Esophagus muscularis mucosa (tissue), 4 donors: ENCODE data around the gene IL1R2. TPM values are rescaled to one million over a fixed set of nuclear protein-coding genes. Genes with fewer than 3 reads are reported as not detected.

Experiments used
- DNase-seq: peaks from one replicate; pipeline ENCODE4 v3.0.0-alpha.2; 2017; ENCODE audit errors: extremely low spot score
- H3K27ac ChIP-seq, 4 donors: fragments of 200-600 bp; sonication (generic); replicated peaks in 1 of 4; 1 replicate in 3 of 4; 2 replicates in 1 of 4; pipeline ENCODE4 v1.5.1; 2016 to 2019; ENCODE audit warnings: mild to moderate bottlenecking in 1 of 4
- H3K27me3 ChIP-seq, 4 donors: fragments of 200-600 bp; sonication (generic); one replicate each; pipeline versions ENCODE4 v1.5.1 to v1.6.0; 2016 to 2019
- H3K36me3 ChIP-seq, 4 donors: fragments of 200-600 bp; sonication (generic); one replicate each; pipeline ENCODE4 v1.5.1; 2016 to 2019
- H3K4me1 ChIP-seq, 4 donors: fragments of 200-600 bp; sonication (generic); one replicate each; pipeline ENCODE4 v1.5.1; 2016 to 2019
- H3K4me3 ChIP-seq, 4 donors: fragments of 200-600 bp; sonication (generic); 1 replicate in 2 of 4; 2 replicates in 2 of 4; pipeline ENCODE4 v1.5.1; 2016 to 2019; ENCODE audit warnings: mild to moderate bottlenecking in 4 of 4, moderate library complexity in 1 of 4
- H3K9me3 ChIP-seq, 4 donors: fragments of 200-600 bp; sonication (generic); 1 replicate in 3 of 4; 2 replicates in 1 of 4; pipeline ENCODE4 v1.5.1; 2016 to 2019
- CTCF ChIP-seq, 3 experiments: fragments of 200-600 bp in 2 of 3; fragments of 450-650 bp in 1 of 3; sonication (generic) in 2 of 3; IDR thresholded peaks; one replicate each; pipeline ENCODE4 v1.5.1; 2017 to 2019; ENCODE audit warnings: antibody characterized with exemption in 3 of 3, mild to moderate bottlenecking in 2 of 3, moderate library complexity in 1 of 3
- EP300 ChIP-seq: sonication (generic); formaldehyde crosslinking; IDR thresholded peaks from one replicate; pipeline ENCODE4 v1.6.1; 2017; ENCODE audit warnings: antibody characterized with exemption
- POLR2A ChIP-seq: fragments of 450-650 bp; IDR thresholded peaks from one replicate; pipeline ENCODE4 v1.6.1; 2017; ENCODE audit warnings: antibody characterized with exemption, moderate library complexity, mild to moderate bottlenecking, low read depth
- POLR2AphosphoS5 ChIP-seq, 2 donors: sonication (generic); formaldehyde crosslinking; IDR thresholded peaks; one replicate each; pipeline ENCODE4 v1.6.1; 2017; ENCODE audit warnings: antibody characterized with exemption in 2 of 2
- WGBS: methylation state at CpG from one replicate; pipeline ENCODE4 v1.1.5; 2018; 5-methylcytosine and 5-hydroxymethylcytosine counted together
- intact Hi-C: fragments of 100-400 bp; cut with DNase I; formaldehyde crosslinking; loops from one replicate; pipeline ENCODE4 v1.15.1; 2023
- total RNA-seq, 4 donors: library from RNA; depleted of rRNA; stranded (reverse); fragments of >200 nt; gene quantifications; one replicate each; pipeline versions ENCODE4 v1.1.0 to v1.2.1, GENCODE V29; 2016

IL1R2 gene
- total RNA-seq, 4 donors from 2014 or later: 2.5 to 56.2 (median 6.4) TPM

GRCh38 chr2:101948625-101949155 lies 43.1 kb upstream of the IL1R2 start:
- intact Hi-C loops: no loop called here
- TF ChIP-seq EP300: no peak
- TF ChIP-seq CTCF (IDR thresholded peaks at IDR 0.05): no peak
- H3K9me3 ChIP-seq: no peaks in the 10 kb centered on the region
- no peaks in the 10 kb centered on the region for H3K36me3 ChIP-seq
- no peak overlapping the region for H3K27ac ChIP-seq
- DNase-seq: no peak
- H3K4me1 ChIP-seq: no peaks in the 10 kb centered on the region
- no peak overlapping the region for H3K4me3 ChIP-seq
- no peaks in the 10 kb centered on the region for H3K27me3 ChIP-seq

- TF ChIP-seq POLR2AphosphoS5 (IDR thresholded peaks at IDR 0.05): no peak
- no peak for TF ChIP-seq EP300
- no peak for TF ChIP-seq CTCF (IDR thresholded peaks at IDR 0.05)
- TF ChIP-seq POLR2A: no peak
- Histone ChIP-seq H3K36me3 (no peaks in the 10 kb centered on the region), H3K4me3 (no peak overlapping the region), H3K9me3 (no peaks in the 10 kb centered on the region), H3K27ac (no peak overlapping the region), H3K27me3 (no peaks in the 10 kb centered on the region), H3K4me1 (no peaks in the 10 kb centered on the region)
- no peak for DNase-seq
- 100% methylated on average over 1 of the region's 1 CpG for WGBS
- intact Hi-C loops: no loop called here
Observed at GRCh38 chr2:101949304-101949703, 42.5 kb upstream of the IL1R2 start.

- Histone ChIP-seq H3K9me3 (no peaks in the 10 kb centered on the region), H3K27me3 (no peaks in the 10 kb centered on the region), H3K4me1 (no peaks in the 10 kb centered on the region), H3K27ac (no peak overlapping the region), H3K4me3 (no peak overlapping the region), H3K36me3 (no peaks in the 10 kb centered on the region)
- WGBS: 71% methylated on average over 1 of the region's 1 CpG
- intact Hi-C loops: no loop called here
- TF ChIP-seq POLR2A (no peak), EP300 (no peak), POLR2AphosphoS5 (IDR thresholded peaks at IDR 0.05) (no peak), CTCF (IDR thresholded peaks at IDR 0.05) (no peak)
- DNase-seq: no peak
Observed at GRCh38 chr2:101951296-101951695, 40.5 kb upstream of the IL1R2 start.

DNA sequence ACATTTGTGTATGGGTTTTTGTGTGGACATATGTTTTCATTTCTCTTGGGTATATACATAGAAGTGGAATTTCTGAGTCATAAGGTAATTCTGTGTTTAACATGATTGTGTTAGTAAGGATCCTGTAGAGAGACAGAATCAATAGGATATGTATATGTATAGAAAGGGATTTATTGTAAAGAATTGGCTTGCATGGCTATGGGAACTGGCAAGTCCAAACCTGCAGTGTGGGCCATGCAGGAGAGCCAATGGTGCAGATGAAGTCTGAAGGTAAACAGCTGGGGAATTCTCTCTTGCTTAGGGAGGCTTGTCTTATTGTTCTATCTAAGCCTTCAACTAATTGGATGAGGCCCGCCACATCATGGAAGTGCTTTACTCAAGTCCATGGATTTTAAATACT lies 39.2 kb upstream of the IL1R2 start:
- no peaks in the 10 kb centered on the region for H3K36me3 ChIP-seq
- H3K4me1 ChIP-seq: no peaks in the 10 kb centered on the region
- intact Hi-C loops: no loop called here
- 100% methylated on average over 1 of the region's 1 CpG for WGBS
- H3K27ac ChIP-seq: no peak overlapping the region
- TF ChIP-seq POLR2A: no peak
- TF ChIP-seq CTCF (IDR thresholded peaks at IDR 0.05): no peak
- no peak for TF ChIP-seq EP300
- TF ChIP-seq POLR2AphosphoS5 (IDR thresholded peaks at IDR 0.05): no peak
- no peak overlapping the region for H3K4me3 ChIP-seq
- no peaks in the 10 kb centered on the region for H3K27me3 ChIP-seq
- DNase-seq: no peak
- H3K9me3 ChIP-seq: no peaks in the 10 kb centered on the region
